Immature natural killer cell (primary cell): ENCODE results near the gene SDHAF3. TPM values are rescaled to one million over a fixed set of nuclear protein-coding genes. Genes with fewer than 3 reads are reported as not detected.
"Not testable (repeated sequence)": the region's sequence is repeated elsewhere in the genome, so short reads cannot be mapped to it uniquely, and the experiment has no call there.

Experiments
- DNase-seq, 3 donors: peaks; one replicate each; pipeline ENCODE4 v3.0.0; 2022; ENCODE audit warnings: mixed read lengths in 1 of 3
- H3K27ac Mint-ChIP-seq, 6 donors: one replicate each; pipeline ENCODE4 v1.8.0; 2020; ENCODE audit warnings: mixed read lengths in 6 of 6, mild to moderate bottlenecking in 5 of 6, inconsistent platforms in 4 of 6, moderate library complexity in 3 of 6
- H3K27me3 Mint-ChIP-seq, 3 donors: one replicate each; pipeline ENCODE4 v1.8.0; 2020 to 2021; ENCODE audit warnings: low read depth in 3 of 3, mild to moderate bottlenecking in 3 of 3, mixed read lengths in 3 of 3, moderate library complexity in 3 of 3, inconsistent platforms in 1 of 3
- H3K36me3 Mint-ChIP-seq, 3 donors: one replicate each; pipeline ENCODE4 v1.8.0; 2020; ENCODE audit warnings: mixed read lengths in 3 of 3, inconsistent platforms in 2 of 3, mild to moderate bottlenecking in 2 of 3
- H3K4me1 Mint-ChIP-seq, 2 donors: one replicate each; pipeline ENCODE4 v1.8.0; 2020; ENCODE audit warnings: inconsistent platforms in 2 of 2, mild to moderate bottlenecking in 2 of 2, mixed read lengths in 2 of 2, moderate library complexity in 1 of 2
- H3K4me3 Mint-ChIP-seq, 5 donors: one replicate each; pipeline ENCODE4 v1.8.0; 2020; ENCODE audit warnings: mild to moderate bottlenecking in 5 of 5, mixed read lengths in 5 of 5, inconsistent platforms in 3 of 5, moderate library complexity in 3 of 5
- H3K9me3 Mint-ChIP-seq, 6 donors: one replicate each; pipeline ENCODE4 v1.8.0; 2020; ENCODE audit warnings: mild to moderate bottlenecking in 6 of 6, mixed read lengths in 6 of 6, inconsistent platforms in 4 of 6, moderate library complexity in 3 of 6
- polyA plus RNA-seq, 3 donors: library from polyadenylated mRNA; unstranded; fragments of 300-500 nt; fragmentation: Illumina TruSeq; gene quantifications; one replicate each; pipeline ENCODE4 v1.2.3, GENCODE V29; 2021

Gene SDHAF3
- polyA plus RNA-seq, 3 donors from 2014 or later, result 34.5 to 48.1 (median 36.8) TPM

- Mint-ChIP-seq H3K4me1 (no peaks in the 10 kb centered on the region), H3K9me3 (no peaks in the 10 kb centered on the region), H3K4me3 (no peak overlapping the region)
Observed at GRCh38 chr7:97104719-97105238, 12.7 kb upstream of the SDHAF3 start.

GRCh38 chr7:97107192-97107800 is 10.2 kb upstream of the SDHAF3 start:
- Mint-ChIP-seq H3K4me1 (no peaks in the 10 kb centered on the region), H3K27me3 (peaks cover 3 to 7% (median 5%) of the 10 kb centered on the region in 3 donors), H3K27ac (no peak overlapping the region), H3K36me3 (no peaks in the 10 kb centered on the region), H3K9me3 (peaks cover 0 to 3% (median 0%) of the 10 kb centered on the region in 6 donors), H3K4me3 (no peak overlapping the region)
- no peak for DNase-seq

More at GRCh38 chr7:97104719-97105238, 12.7 kb upstream of the SDHAF3 start:
- Mint-ChIP-seq H3K27ac (no peak overlapping the region), H3K27me3 (peaks cover 2 to 4% (median 3%) of the 10 kb centered on the region in 3 donors), H3K36me3 (no peaks in the 10 kb centered on the region)
- peak; percentile 65 to 70 (median 67) for DNase-seq

- Mint-ChIP-seq H3K27ac (peak overlapping the region in 5 of 6 donors; percentile 83 to 96 (median 95)), H3K9me3 (no peaks in the 10 kb centered on the region), H3K36me3 (no peaks in the 10 kb centered on the region), H3K27me3 (peaks cover 9 to 11% (median 9%) of the 10 kb centered on the region in 3 donors), H3K4me1 (peaks cover 36 to 46% of the 10 kb centered on the region in 2 donors), H3K4me3 (peak overlapping the region; percentile 7 to 96 (median 89))
- DNase-seq, result no peak
Observed at GRCh38 chr7:97116308-97116707, 1.2 kb upstream of the SDHAF3 start.

GRCh38 chr7:97117035-97117371 is 495 bp upstream of the SDHAF3 start:
- DNase-seq, result no peak
- Mint-ChIP-seq H3K4me3 (peak overlapping the region; percentile 89 to 96 (median 93)), H3K27ac (peak overlapping the region; percentile 83 to 96 (median 94)), H3K27me3 (peaks cover 9 to 11% (median 9%) of the 10 kb centered on the region in 3 donors), H3K4me1 (peaks cover 36 to 46% of the 10 kb centered on the region in 2 donors), H3K9me3 (no peaks in the 10 kb centered on the region), H3K36me3 (peaks cover 0 to 3% (median 0%) of the 10 kb centered on the region in 3 donors)

- peak overlapping the region; percentile 70 to 96 (median 89) for H3K27ac Mint-ChIP-seq
- peaks cover 7 to 11% (median 9%) of the 10 kb centered on the region in 3 donors for H3K27me3 Mint-ChIP-seq
- H3K4me3 Mint-ChIP-seq, result peak overlapping the region; percentile 89 to 96 (median 93)
- peaks cover 0 to 3% (median 0%) of the 10 kb centered on the region in 3 donors for H3K36me3 Mint-ChIP-seq
- peaks cover 36 to 46% of the 10 kb centered on the region in 2 donors for H3K4me1 Mint-ChIP-seq
- H3K9me3 Mint-ChIP-seq, result peaks cover 0 to 1% (median 0%) of the 10 kb centered on the region in 6 donors
- no peak for DNase-seq
Observed at GRCh38 chr7:97118306-97118917, 914 bp downstream of the SDHAF3 start.

GRCh38 chr7:97119747-97120146 is 2.2 kb downstream of the SDHAF3 start:
- peaks cover 5 to 9% (median 9%) of the 10 kb centered on the region in 3 donors for H3K27me3 Mint-ChIP-seq
- DNase-seq, result no peak
- H3K4me3 Mint-ChIP-seq, result peak overlapping the region in 3 of 5 donors; percentile 9 to 48 (median 18)
- H3K4me1 Mint-ChIP-seq, result peaks cover 36 to 46% of the 10 kb centered on the region in 2 donors
- H3K27ac Mint-ChIP-seq, result no peak overlapping the region
- H3K36me3 Mint-ChIP-seq, result peaks cover 0 to 7% (median 3%) of the 10 kb centered on the region in 3 donors
- H3K9me3 Mint-ChIP-seq, result peaks cover 0 to 1% (median 0%) of the 10 kb centered on the region in 6 donors

GRCh38 chr7:97120713-97121457 is 3.4 kb downstream of the SDHAF3 start:
- peaks cover 5 to 9% (median 9%) of the 10 kb centered on the region in 3 donors for H3K27me3 Mint-ChIP-seq
- H3K4me3 Mint-ChIP-seq, result no peak overlapping the region
- H3K27ac Mint-ChIP-seq, result no peak overlapping the region
- peaks cover 3 to 14% (median 6%) of the 10 kb centered on the region in 3 donors for H3K36me3 Mint-ChIP-seq
- H3K4me1 Mint-ChIP-seq, result peaks cover 35 to 42% of the 10 kb centered on the region in 2 donors
- peaks cover 0 to 9% (median 5%) of the 10 kb centered on the region in 6 donors for H3K9me3 Mint-ChIP-seq
- no peak for DNase-seq

- not testable (repeated sequence) for H3K27me3 Mint-ChIP-seq, H3K4me3 Mint-ChIP-seq, H3K9me3 Mint-ChIP-seq, DNase-seq, H3K27ac Mint-ChIP-seq
- H3K4me1 Mint-ChIP-seq, result peaks cover 17 to 20% of the 10 kb centered on the region in 2 donors
- peaks cover 3 to 21% (median 11%) of the 10 kb centered on the region in 3 donors for H3K36me3 Mint-ChIP-seq
Observed at GRCh38 chr7:97123115-97123514, 5.6 kb downstream of the SDHAF3 start.

- H3K4me3 Mint-ChIP-seq, result no peak overlapping the region
- no peaks in the 10 kb centered on the region for H3K27me3 Mint-ChIP-seq
- peaks cover 3 to 19% (median 11%) of the 10 kb centered on the region in 3 donors for H3K36me3 Mint-ChIP-seq
- DNase-seq, result no peak
- H3K4me1 Mint-ChIP-seq, result peaks cover 9 to 11% of the 10 kb centered on the region in 2 donors
- peaks cover 0 to 9% (median 5%) of the 10 kb centered on the region in 6 donors for H3K9me3 Mint-ChIP-seq
- H3K27ac Mint-ChIP-seq, result no peak overlapping the region
Observed at GRCh38 chr7:97126483-97127171, 9.1 kb downstream of the SDHAF3 start.

GRCh38 chr7:97128736-97129135 is 11.2 kb downstream of the SDHAF3 start:
- Mint-ChIP-seq H3K9me3 (peaks cover 0 to 9% (median 5%) of the 10 kb centered on the region in 6 donors), H3K27me3 (no peaks in the 10 kb centered on the region)

GRCh38 chr7:97130417-97131139 is 13.1 kb downstream of the SDHAF3 start:
- DNase-seq, result no peak
- Mint-ChIP-seq H3K4me1 (peaks cover 9 to 11% of the 10 kb centered on the region in 2 donors), H3K36me3 (peaks cover 0 to 8% (median 6%) of the 10 kb centered on the region in 3 donors), H3K27ac (peak overlapping the region in 1 of 6 donors; percentile 53), H3K9me3 (peaks cover 0 to 2% (median under 1%) of the 10 kb centered on the region in 6 donors), H3K27me3 (no peaks in the 10 kb centered on the region), H3K4me3 (no peak overlapping the region)

More at GRCh38 chr7:97128736-97129135, 11.2 kb downstream of the SDHAF3 start:
- no peak overlapping the region for H3K4me3 Mint-ChIP-seq
- H3K36me3 Mint-ChIP-seq, result peaks cover 3 to 18% (median 11%) of the 10 kb centered on the region in 3 donors
- H3K4me1 Mint-ChIP-seq, result peaks cover 9 to 11% of the 10 kb centered on the region in 2 donors
- DNase-seq, result no peak
- no peak overlapping the region for H3K27ac Mint-ChIP-seq

GRCh38 chr7:97133159-97133558 is 15.7 kb downstream of the SDHAF3 start:
- H3K27ac Mint-ChIP-seq, result no peak overlapping the region
- H3K4me1 Mint-ChIP-seq, result peaks cover 9 to 11% of the 10 kb centered on the region in 2 donors
- no peak for DNase-seq
- no peak overlapping the region for H3K4me3 Mint-ChIP-seq
- peaks cover 0 to 2% (median 0%) of the 10 kb centered on the region in 6 donors for H3K9me3 Mint-ChIP-seq
- no peaks in the 10 kb centered on the region for H3K27me3 Mint-ChIP-seq
- H3K36me3 Mint-ChIP-seq, result peaks cover 6 to 7% (median 6%) of the 10 kb centered on the region in 3 donors
